GM18498 (cell line): Measurements from ENCODE around the gene KIAA0319L.

ENCODE experiments used
- ATAC-seq: cut with Tn5 transposase; IDR thresholded peaks from one replicate; pipeline ENCODE4 v1.9.1; 2021; ENCODE audit warnings: mild to moderate bottlenecking, moderate library complexity; ENCODE audit not compliant: unreplicated experiment

The KIAA0319L gene

GRCh38 chr1:35398739-35399138 lies 158.5 kb downstream of the KIAA0319L start:
- ATAC-seq = no peak

GRCh38 chr1:35394386-35394785 lies 162.8 kb downstream of the KIAA0319L start:
- no peak for ATAC-seq

- ATAC-seq = no peak
These were observed 166.4 kb downstream of the KIAA0319L start for GRCh38 chr1:35390600-35391494.

GRCh38 chr1:35386959-35387358 lies 170.2 kb downstream of the KIAA0319L start:
- no peak for ATAC-seq

GRCh38 chr1:35386290-35386689 lies 170.9 kb downstream of the KIAA0319L start:
- ATAC-seq = no peak
